A549 (cell line): ENCODE measurements around the gene MVK.

Experiments used
- CTCF ChIP-seq: fragments of >200 bp; sonication (Bioruptor Twin); formaldehyde crosslinking; IDR thresholded peaks from 3 replicates; pipeline ENCODE4 v1.5.1; 2016
- EP300 ChIP-seq, 2 experiments: fragments of >200 bp; sonication (Bioruptor Twin); formaldehyde crosslinking; IDR thresholded peaks; 2 replicates in 1 of 2; 3 replicates in 1 of 2; pipeline ENCODE4 v1.6.1; 2016 to 2017
- ESRRA ChIP-seq: fragments of 150-350 bp; IDR thresholded peaks from 2 replicates; pipeline ENCODE4 v1.6.1; 2014; ENCODE audit warnings: mild to moderate bottlenecking, low read length, borderline replicate concordance
- POLR2A ChIP-seq: IDR thresholded peaks from 2 replicates; pipeline ENCODE4 v1.6.1; 2012; ENCODE audit warnings: mild to moderate bottlenecking, low read length
- REST ChIP-seq: fragments of 200-600 bp; sonication (generic); IDR thresholded peaks from 2 replicates; pipeline ENCODE4 v1.6.1; 2016; ENCODE audit warnings: antibody characterized with exemption, mild to moderate bottlenecking, moderate library complexity
- RFX5 ChIP-seq: fragments of 450-650 bp; IDR thresholded peaks from 2 replicates; pipeline ENCODE4 v1.7.1; 2014; ENCODE audit warnings: antibody characterized with exemption, mild to moderate bottlenecking, moderate library complexity
- SREBF2 ChIP-seq: fragments of 450-650 bp; IDR thresholded peaks from 2 replicates; pipeline ENCODE4 v1.6.1; 2014; ENCODE audit warnings: mild to moderate bottlenecking, moderate library complexity
- ZFP36 ChIP-seq: fragments of 450-650 bp; IDR thresholded peaks from 2 replicates; pipeline ENCODE4 v1.6.1; 2014; ENCODE audit warnings: borderline replicate concordance; ENCODE audit not compliant: partially characterized antibody

GRCh38 chr12:109568486-109568885 is 5.1 kb upstream of the MVK start:
- no peak for TF ChIP-seq POLR2A
- TF ChIP-seq REST = no peak
- no peak for TF ChIP-seq CTCF
- TF ChIP-seq ESRRA = no peak
- no peak for TF ChIP-seq SREBF2
- TF ChIP-seq ZFP36 = no peak
- no peak for TF ChIP-seq EP300 (IDR thresholded peaks at IDR 0.05)
- no peak for TF ChIP-seq RFX5
